ENCODE data around the gene PLRG1.

PLRG1 gene

DNA sequence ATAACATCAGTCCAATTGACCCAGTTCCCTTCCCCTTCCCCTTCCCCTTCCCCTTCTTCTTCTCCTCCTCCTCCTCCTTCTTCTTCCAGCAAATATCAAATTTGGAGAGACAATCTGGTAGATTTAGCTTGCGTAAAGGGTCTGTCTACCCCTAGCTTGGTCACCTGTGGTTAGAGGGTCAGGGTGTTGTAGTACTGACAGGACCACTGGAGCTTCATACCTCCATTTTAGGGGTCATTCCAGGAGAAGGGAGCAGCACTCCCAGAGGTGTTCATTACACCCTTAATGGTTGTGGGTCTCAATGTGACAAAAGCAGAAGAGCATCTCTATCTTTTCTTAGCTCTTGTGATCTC is 8.9 kb upstream of the PLRG1 start (continued):
- TF ChIP-seq ZNF449 (tag by site-specific recombination; IDR thresholded peaks at IDR 0.05) (no peak), ZNF792 (tag by site-specific recombination; IDR thresholded peaks at IDR 0.05) (no peak), ZNF398 (tag by site-specific recombination; IDR thresholded peaks at IDR 0.05) (no peak), HOXD13 (CRISPR knock-in tag; IDR thresholded peaks at IDR 0.05; ENCODE audit: borderline replicate concordance) (no peak), SALL2 (tag by site-specific recombination; IDR thresholded peaks at IDR 0.05; ENCODE audit: borderline replicate concordance) (no peak), ZNF426 (tag by site-specific recombination; IDR thresholded peaks at IDR 0.05) (no peak)
- TF ChIP-seq, protein P1, sequence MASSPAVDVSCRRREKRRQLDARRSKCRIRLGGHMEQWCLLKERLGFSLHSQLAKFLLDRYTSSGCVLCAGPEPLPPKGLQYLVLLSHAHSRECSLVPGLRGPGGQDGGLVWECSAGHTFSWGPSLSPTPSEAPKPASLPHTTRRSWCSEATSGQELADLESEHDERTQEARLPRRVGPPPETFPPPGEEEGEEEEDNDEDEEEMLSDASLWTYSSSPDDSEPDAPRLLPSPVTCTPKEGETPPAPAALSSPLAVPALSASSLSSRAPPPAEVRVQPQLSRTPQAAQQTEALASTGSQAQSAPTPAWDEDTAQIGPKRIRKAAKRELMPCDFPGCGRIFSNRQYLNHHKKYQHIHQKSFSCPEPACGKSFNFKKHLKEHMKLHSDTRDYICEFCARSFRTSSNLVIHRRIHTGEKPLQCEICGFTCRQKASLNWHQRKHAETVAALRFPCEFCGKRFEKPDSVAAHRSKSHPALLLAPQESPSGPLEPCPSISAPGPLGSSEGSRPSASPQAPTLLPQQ (tag by site-specific recombination; IDR thresholded peaks at IDR 0.05): no peak

DNA sequence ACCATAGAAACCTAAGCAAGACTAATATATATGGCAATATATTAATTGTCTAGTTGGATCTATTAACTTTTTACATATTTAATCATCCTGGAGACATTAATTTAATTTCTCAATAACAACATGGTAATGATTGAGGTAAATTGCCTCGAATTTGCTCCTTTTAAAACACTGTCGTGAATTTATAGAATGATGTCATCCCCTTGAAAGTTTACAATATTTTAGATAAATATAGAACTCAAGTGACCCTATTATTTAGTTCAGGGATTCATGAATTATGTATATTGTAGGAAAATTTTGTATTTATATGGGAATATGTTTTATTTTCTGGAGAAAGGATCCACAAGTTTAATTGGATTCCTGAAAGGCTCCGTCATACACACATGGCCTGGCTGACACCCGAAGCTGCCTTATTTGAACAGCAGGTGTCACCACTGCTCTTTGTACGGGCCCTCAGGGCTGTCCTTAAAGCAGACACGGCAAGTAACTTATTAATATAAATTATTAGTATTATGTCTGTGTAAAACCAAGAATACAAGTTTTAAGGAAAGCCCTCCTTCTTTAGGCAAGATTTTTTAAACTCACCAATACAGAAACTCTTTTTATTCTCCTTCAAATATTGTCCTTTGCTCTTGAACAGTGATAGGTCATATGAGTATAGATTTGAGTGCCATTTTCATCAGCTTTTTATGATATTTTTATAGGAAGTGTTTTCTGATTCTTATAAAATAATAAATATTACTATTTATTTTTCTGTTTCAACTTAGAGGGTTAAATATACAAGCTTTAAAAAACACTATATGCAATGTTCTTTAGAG is 1.9 kb upstream of the PLRG1 start:
- TF ChIP-seq KLF9 (tag by site-specific recombination; IDR thresholded peaks at IDR 0.05; ENCODE audit: low read depth): no peak
- TF ChIP-seq, protein P1 (tag by site-specific recombination; IDR thresholded peaks at IDR 0.05): peak; percentile 41; the same call in 1 of the 2 replicates
- no peak for TF ChIP-seq ZNF112 (tag by site-specific recombination; IDR thresholded peaks at IDR 0.05)
- TF ChIP-seq SCRT2 (tag by site-specific recombination; IDR thresholded peaks at IDR 0.05): peak; percentile 65; the same call in 1 of the 2 replicates
- TF ChIP-seq ZNF654 (tag by site-specific recombination; IDR thresholded peaks at IDR 0.05; ENCODE audit: low read depth): peak; percentile 78
- TF ChIP-seq ZNF48 (tag by site-specific recombination; IDR thresholded peaks at IDR 0.05): no peak
- no peak for TF ChIP-seq ZNF302 (tag by site-specific recombination; IDR thresholded peaks at IDR 0.05; ENCODE audit: low read depth)
- 0 out of 2 replicates have a peak, but pooled peaks have one; percentile 38 for TF ChIP-seq ZNF660 (tag by site-specific recombination; IDR thresholded peaks at IDR 0.05)
- no peak for TF ChIP-seq GLIS1 (tag by site-specific recombination; IDR thresholded peaks at IDR 0.05)
- TF ChIP-seq KLF17 (tag by site-specific recombination; IDR thresholded peaks at IDR 0.05): no peak
- TF ChIP-seq ZSCAN30 (tag by site-specific recombination; IDR thresholded peaks at IDR 0.05): no peak
- TF ChIP-seq, protein P2, sequence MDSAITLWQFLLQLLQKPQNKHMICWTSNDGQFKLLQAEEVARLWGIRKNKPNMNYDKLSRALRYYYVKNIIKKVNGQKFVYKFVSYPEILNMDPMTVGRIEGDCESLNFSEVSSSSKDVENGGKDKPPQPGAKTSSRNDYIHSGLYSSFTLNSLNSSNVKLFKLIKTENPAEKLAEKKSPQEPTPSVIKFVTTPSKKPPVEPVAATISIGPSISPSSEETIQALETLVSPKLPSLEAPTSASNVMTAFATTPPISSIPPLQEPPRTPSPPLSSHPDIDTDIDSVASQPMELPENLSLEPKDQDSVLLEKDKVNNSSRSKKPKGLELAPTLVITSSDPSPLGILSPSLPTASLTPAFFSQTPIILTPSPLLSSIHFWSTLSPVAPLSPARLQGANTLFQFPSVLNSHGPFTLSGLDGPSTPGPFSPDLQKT (IDR thresholded peaks at IDR 0.05; ENCODE audit: borderline replicate concordance, low read depth, low read length): no peak
- TF ChIP-seq ZNF837 (tag by site-specific recombination; IDR thresholded peaks at IDR 0.05): no peak
- no peak for TF ChIP-seq MYNN (tag by site-specific recombination; IDR thresholded peaks at IDR 0.05; ENCODE audit: borderline replicate concordance)
- TF ChIP-seq REPIN1 (tag by site-specific recombination; IDR thresholded peaks at IDR 0.05; ENCODE audit: low read depth): no peak
- TF ChIP-seq, protein P3, sequence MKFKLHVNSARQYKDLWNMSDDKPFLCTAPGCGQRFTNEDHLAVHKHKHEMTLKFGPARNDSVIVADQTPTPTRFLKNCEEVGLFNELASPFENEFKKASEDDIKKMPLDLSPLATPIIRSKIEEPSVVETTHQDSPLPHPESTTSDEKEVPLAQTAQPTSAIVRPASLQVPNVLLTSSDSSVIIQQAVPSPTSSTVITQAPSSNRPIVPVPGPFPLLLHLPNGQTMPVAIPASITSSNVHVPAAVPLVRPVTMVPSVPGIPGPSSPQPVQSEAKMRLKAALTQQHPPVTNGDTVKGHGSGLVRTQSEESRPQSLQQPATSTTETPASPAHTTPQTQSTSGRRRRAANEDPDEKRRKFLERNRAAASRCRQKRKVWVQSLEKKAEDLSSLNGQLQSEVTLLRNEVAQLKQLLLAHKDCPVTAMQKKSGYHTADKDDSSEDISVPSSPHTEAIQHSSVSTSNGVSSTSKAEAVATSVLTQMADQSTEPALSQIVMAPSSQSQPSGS (tag by site-specific recombination; IDR thresholded peaks at IDR 0.05; ENCODE audit: low read depth): peak; percentile 86
- no peak overlapping the region for H3K4me3 ChIP-seq (ENCODE audit: low read depth, low read length)
- peaks cover 9 to 16% of the 10 kb centered on the region in 2 experiments; a peak in 2 of 3 replicates for H3K36me3 ChIP-seq (ENCODE audit: control insufficient read depth in 2 of 2, insufficient read depth in 1 of 2, low read length in 2 of 2)
- ChIA-PET POLR2A (no interaction called here), CTCF (interaction anchor here (0.5 to 15.4 kb wide), 13 partner anchors 11 to 1226 kb away, joined by 3 to 429 read pairs (median 3); partner anchors contain the start of genes FGB and FGG)
- H3K4me1 ChIP-seq (ENCODE audit: control insufficient read depth, insufficient read depth, low read length): peaks cover 2% of the 10 kb centered on the region
- no peaks in the 10 kb centered on the region for H3K9me3 ChIP-seq (ENCODE audit: control insufficient read depth, insufficient read depth, low read depth, low read length)
- no peak overlapping the region for H3K27ac ChIP-seq (ENCODE audit: extremely low read depth, low read depth, low read length)
